ENCODE results near the gene PLOD3.

The PLOD3 gene

GRCh38 chr7:101164071-101164840 is 53.1 kb downstream of the PLOD3 start:
- no peak for DNase-seq

GRCh38 chr7:101163279-101164070 is 53.9 kb downstream of the PLOD3 start:
- DNase-seq, result no peak

GRCh38 chr7:101162551-101163278 is 54.7 kb downstream of the PLOD3 start:
- DNase-seq, result peak; percentile 29 to 54

GRCh38 chr7:101161692-101162471 is 55.5 kb downstream of the PLOD3 start:
- no peak for DNase-seq

GRCh38 chr7:101160910-101161309 is 56.5 kb downstream of the PLOD3 start:
- no peak for DNase-seq

GRCh38 chr7:101159696-101160674 is 57.4 kb downstream of the PLOD3 start:
- no peak for DNase-seq

GRCh38 chr7:101156866-101157589 is 60.4 kb downstream of the PLOD3 start:
- no peak for DNase-seq

GRCh38 chr7:101156277-101156676 is 61.1 kb downstream of the PLOD3 start:
- DNase-seq, result peak in 1 of 2 experiments; percentile 23
